BLaER1 treated with 17β-estradiol and CSF1 and Interleukin-3, amounts not matched to agents 10 nM and 100 nM (cell line): Measurements from ENCODE around the gene ADAMTS17.

Source experiments
- H3K27ac ChIP-seq, 11 experiments: shearing (Covaris generic); formaldehyde crosslinking; 2 replicates each; pipeline ENCODE4 v1.8.1; 2022
- H3K27me3 ChIP-seq, 11 experiments: shearing (Covaris generic); formaldehyde crosslinking; 2 replicates each; pipeline ENCODE4 v1.8.1; 2022
- H3K36me3 ChIP-seq, 11 experiments: shearing (Covaris generic); formaldehyde crosslinking; 2 replicates each; pipeline ENCODE4 v1.8.1; 2022
- H3K4me1 ChIP-seq, 10 experiments: shearing (Covaris generic); formaldehyde crosslinking; 2 replicates each; pipeline ENCODE4 v1.8.1; 2022
- H3K4me2 ChIP-seq, 11 experiments: shearing (Covaris generic); formaldehyde crosslinking; 2 replicates each; pipeline ENCODE4 v1.8.1; 2022
- H3K4me3 ChIP-seq, 10 experiments: shearing (Covaris generic); formaldehyde crosslinking; 2 replicates each; pipeline ENCODE4 v1.8.1; 2022
- H3K9ac ChIP-seq, 11 experiments: shearing (Covaris generic); formaldehyde crosslinking; 2 replicates each; pipeline ENCODE4 v1.8.1; 2022
- H3K9me3 ChIP-seq, 11 experiments: shearing (Covaris generic); formaldehyde crosslinking; replicated peaks in 1 of 11; 2 replicates each; pipeline ENCODE4 v1.8.1; 2022
- H4K20me1 ChIP-seq, 11 experiments: shearing (Covaris generic); formaldehyde crosslinking; 2 replicates each; pipeline ENCODE4 v1.8.1; 2022
- Cebpa-rat ChIP-seq, 11 experiments: shearing (Covaris generic); IDR thresholded peaks; 2 replicates each; pipeline ENCODE4 v1.8.1; 2022

Gene ADAMTS17

DNA sequence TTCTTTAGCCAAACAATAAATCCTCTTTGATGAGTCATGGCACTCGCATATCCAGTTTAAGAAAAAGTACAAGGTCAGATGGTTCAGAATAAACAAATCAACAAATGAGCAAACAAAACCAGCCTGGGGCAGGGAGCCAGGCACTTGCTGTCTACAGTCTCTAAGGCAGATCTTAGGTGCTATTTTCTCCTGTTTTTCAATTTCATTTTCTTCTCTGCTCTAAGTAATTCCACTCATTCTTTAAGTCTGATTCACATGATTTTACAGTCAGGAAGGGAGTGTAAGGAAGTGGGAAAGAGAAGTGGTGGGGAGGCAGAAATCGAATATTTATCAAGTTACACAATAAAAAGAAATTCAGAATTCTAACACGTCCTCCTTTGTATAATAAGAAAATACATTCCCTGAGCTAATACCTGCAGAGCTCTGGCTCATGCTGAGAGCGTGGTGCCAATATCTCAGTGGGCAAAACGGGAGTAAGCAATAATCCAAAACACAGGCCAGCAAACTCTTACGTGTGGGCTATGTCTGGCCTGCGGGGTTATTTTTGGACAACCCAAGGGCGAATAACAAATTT, 298.6 kb downstream of the ADAMTS17 start:
- Histone ChIP-seq H3K9ac (no peak overlapping the region), H4K20me1 (no peaks in the 10 kb centered on the region), H3K4me2 (peak overlapping the region; percentile 19 to 83 (median 55); a peak in 20 of 22 replicates), H3K4me3 (peak overlapping the region in 1 of 10 experiments; percentile 21; a peak in 1 of 20 replicates), H3K4me1 (peaks cover 10 to 20% (median 13%) of the 10 kb centered on the region in 10 experiments; a peak in 19 of 20 replicates), H3K27ac (peak overlapping the region in 1 of 11 experiments; percentile 32; a peak in 1 of 22 replicates), H3K9me3 (peaks cover 15 to 23% (median 15%) of the 10 kb centered on the region in 11 experiments), H3K36me3 (no peaks in the 10 kb centered on the region), H3K27me3 (0 out of 22 replicates have a peak, but pooled peaks cover 0 to 2% (median 0%) of the 10 kb centered on the region in 11 experiments)
- TF ChIP-seq Cebpa-rat (IDR thresholded peaks at IDR 0.05), result no peak

DNA sequence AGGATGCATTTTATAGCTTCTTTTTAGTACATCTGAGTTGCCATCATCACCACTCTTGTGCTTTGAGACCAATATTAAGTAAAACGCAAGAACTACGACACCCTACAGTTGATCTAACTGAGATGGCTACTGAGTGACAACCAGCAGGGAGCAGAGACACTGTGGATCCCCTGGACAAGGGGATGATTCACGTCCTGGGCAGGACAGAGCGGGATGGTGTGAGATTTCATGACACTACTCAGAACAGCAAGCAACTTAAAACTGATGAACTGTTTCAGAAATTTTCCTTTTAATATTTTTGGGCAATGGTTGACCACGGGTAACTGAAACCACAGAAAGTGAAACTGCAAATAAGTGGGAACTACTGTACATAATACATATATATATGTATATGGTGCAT, 299.2 kb downstream of the ADAMTS17 start:
- Histone ChIP-seq H3K9ac (no peak overlapping the region), H3K4me2 (peak overlapping the region; percentile 19 to 83 (median 55); a peak in 19 of 22 replicates), H3K36me3 (no peaks in the 10 kb centered on the region), H3K27ac (peak overlapping the region in 1 of 11 experiments; percentile 32; a peak in 1 of 22 replicates), H3K9me3 (peaks cover 9 to 17% (median 10%) of the 10 kb centered on the region in 11 experiments), H3K27me3 (0 out of 22 replicates have a peak, but pooled peaks cover 0 to 2% (median 0%) of the 10 kb centered on the region in 11 experiments), H4K20me1 (no peaks in the 10 kb centered on the region), H3K4me3 (0 out of 20 replicates have a peak overlapping the region, but pooled peaks of 1 of the 10 experiments have one; percentile 21), H3K4me1 (peaks cover 10 to 20% (median 13%) of the 10 kb centered on the region in 10 experiments; a peak in 19 of 20 replicates)
- no peak for TF ChIP-seq Cebpa-rat (IDR thresholded peaks at IDR 0.05)

GRCh38 chr15:100041127-100041828, 300.5 kb downstream of the ADAMTS17 start:
- H3K36me3 ChIP-seq, result no peaks in the 10 kb centered on the region
- H3K4me1 ChIP-seq, result peaks cover 10 to 25% (median 13%) of the 10 kb centered on the region in 10 experiments; a peak in 19 of 20 replicates
- no peak overlapping the region for H3K9ac ChIP-seq
- H3K27ac ChIP-seq, result no peak overlapping the region
- H3K4me2 ChIP-seq, result no peak overlapping the region
- H4K20me1 ChIP-seq, result no peaks in the 10 kb centered on the region
- H3K4me3 ChIP-seq, result no peak overlapping the region
- no peak for TF ChIP-seq Cebpa-rat (IDR thresholded peaks at IDR 0.05)
- 0 out of 22 replicates have a peak, but pooled peaks cover 0 to 2% (median 0%) of the 10 kb centered on the region in 11 experiments for H3K27me3 ChIP-seq
- H3K9me3 ChIP-seq, result peaks cover 0 to 8% (median 0%) of the 10 kb centered on the region in 11 experiments; a peak in 1 of 22 replicates

- Histone ChIP-seq H3K4me3 (no peak overlapping the region), H3K4me2 (no peak overlapping the region), H4K20me1 (no peaks in the 10 kb centered on the region), H3K9me3 (no peaks in the 10 kb centered on the region), H3K9ac (no peak overlapping the region), H3K27ac (no peak overlapping the region), H3K36me3 (no peaks in the 10 kb centered on the region), H3K27me3 (0 out of 22 replicates have a peak, but pooled peaks cover 0 to 2% (median 0%) of the 10 kb centered on the region in 11 experiments), H3K4me1 (peaks cover 10 to 25% (median 13%) of the 10 kb centered on the region in 10 experiments; a peak in 19 of 20 replicates)
- TF ChIP-seq Cebpa-rat (IDR thresholded peaks at IDR 0.05), result no peak
Observed at GRCh38 chr15:100039994-100040393, 301.8 kb downstream of the ADAMTS17 start.

GRCh38 chr15:100038736-100039135, 303.0 kb downstream of the ADAMTS17 start:
- Histone ChIP-seq H3K9ac (no peak overlapping the region), H3K27me3 (no peaks in the 10 kb centered on the region), H4K20me1 (no peaks in the 10 kb centered on the region), H3K4me1 (peaks cover 10 to 22% (median 13%) of the 10 kb centered on the region in 10 experiments; a peak in 19 of 20 replicates), H3K27ac (no peak overlapping the region), H3K36me3 (no peaks in the 10 kb centered on the region), H3K9me3 (no peaks in the 10 kb centered on the region), H3K4me2 (no peak overlapping the region), H3K4me3 (no peak overlapping the region)
- TF ChIP-seq Cebpa-rat (IDR thresholded peaks at IDR 0.05), result no peak

GRCh38 chr15:100037901-100038300, 303.9 kb downstream of the ADAMTS17 start:
- Histone ChIP-seq H3K36me3 (no peaks in the 10 kb centered on the region), H3K4me3 (no peak overlapping the region), H3K9ac (no peak overlapping the region), H3K4me1 (peaks cover 5 to 13% (median 6%) of the 10 kb centered on the region in 10 experiments; a peak in 19 of 20 replicates), H4K20me1 (no peaks in the 10 kb centered on the region), H3K27ac (no peak overlapping the region), H3K9me3 (no peaks in the 10 kb centered on the region), H3K27me3 (no peaks in the 10 kb centered on the region), H3K4me2 (no peak overlapping the region)
- no peak for TF ChIP-seq Cebpa-rat (IDR thresholded peaks at IDR 0.05)

DNA sequence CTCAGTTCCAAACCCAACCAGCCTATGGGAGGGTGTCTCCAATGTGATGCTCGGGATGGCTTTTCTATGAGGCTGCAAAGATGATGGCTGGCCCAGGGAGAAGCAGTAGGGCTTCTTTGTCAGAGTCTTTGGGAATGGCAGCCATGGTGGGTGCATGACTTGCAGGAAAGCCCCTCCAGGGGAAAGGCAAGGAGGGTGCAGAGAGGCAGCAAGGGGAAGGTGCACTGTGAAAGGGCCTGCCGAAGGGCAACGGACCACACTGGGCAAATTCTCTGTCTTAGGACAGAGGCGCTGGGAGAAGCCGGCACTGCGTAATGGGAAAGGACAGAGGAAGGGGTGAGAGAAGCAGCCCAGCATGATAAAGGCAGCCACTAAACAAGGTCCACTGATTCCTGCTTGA, 305.8 kb downstream of the ADAMTS17 start:
- H3K4me2 ChIP-seq, result no peak overlapping the region
- no peaks in the 10 kb centered on the region for H4K20me1 ChIP-seq
- H3K27ac ChIP-seq, result no peak overlapping the region
- H3K9ac ChIP-seq, result no peak overlapping the region
- peaks cover 0 to 6% (median 0%) of the 10 kb centered on the region in 10 experiments; a peak in 1 of 20 replicates for H3K4me1 ChIP-seq
- H3K4me3 ChIP-seq, result no peak overlapping the region
- H3K27me3 ChIP-seq, result no peaks in the 10 kb centered on the region
- TF ChIP-seq Cebpa-rat (IDR thresholded peaks at IDR 0.05), result no peak
- H3K9me3 ChIP-seq, result no peaks in the 10 kb centered on the region
- no peaks in the 10 kb centered on the region for H3K36me3 ChIP-seq

- Histone ChIP-seq H3K4me1 (peaks cover 0 to 6% (median 0%) of the 10 kb centered on the region in 10 experiments; a peak in 1 of 20 replicates), H3K9me3 (peaks cover 0 to 9% (median 3%) of the 10 kb centered on the region in 11 experiments; a peak in 5 of 22 replicates), H4K20me1 (no peaks in the 10 kb centered on the region), H3K36me3 (no peaks in the 10 kb centered on the region), H3K9ac (no peak overlapping the region), H3K27ac (no peak overlapping the region), H3K27me3 (no peaks in the 10 kb centered on the region), H3K4me2 (no peak overlapping the region), H3K4me3 (no peak overlapping the region)
- no peak for TF ChIP-seq Cebpa-rat (IDR thresholded peaks at IDR 0.05)
Observed at GRCh38 chr15:100034191-100034590, 307.6 kb downstream of the ADAMTS17 start.
